ENCODE measurements around the gene CDCP1. TPM values are rescaled to one million over a fixed set of nuclear protein-coding genes. Genes with fewer than 3 reads are reported as not detected.
A peak's percentile ranks its signal among the peaks of the same experiment; 100 is the strongest.

The CDCP1 gene, protein sequence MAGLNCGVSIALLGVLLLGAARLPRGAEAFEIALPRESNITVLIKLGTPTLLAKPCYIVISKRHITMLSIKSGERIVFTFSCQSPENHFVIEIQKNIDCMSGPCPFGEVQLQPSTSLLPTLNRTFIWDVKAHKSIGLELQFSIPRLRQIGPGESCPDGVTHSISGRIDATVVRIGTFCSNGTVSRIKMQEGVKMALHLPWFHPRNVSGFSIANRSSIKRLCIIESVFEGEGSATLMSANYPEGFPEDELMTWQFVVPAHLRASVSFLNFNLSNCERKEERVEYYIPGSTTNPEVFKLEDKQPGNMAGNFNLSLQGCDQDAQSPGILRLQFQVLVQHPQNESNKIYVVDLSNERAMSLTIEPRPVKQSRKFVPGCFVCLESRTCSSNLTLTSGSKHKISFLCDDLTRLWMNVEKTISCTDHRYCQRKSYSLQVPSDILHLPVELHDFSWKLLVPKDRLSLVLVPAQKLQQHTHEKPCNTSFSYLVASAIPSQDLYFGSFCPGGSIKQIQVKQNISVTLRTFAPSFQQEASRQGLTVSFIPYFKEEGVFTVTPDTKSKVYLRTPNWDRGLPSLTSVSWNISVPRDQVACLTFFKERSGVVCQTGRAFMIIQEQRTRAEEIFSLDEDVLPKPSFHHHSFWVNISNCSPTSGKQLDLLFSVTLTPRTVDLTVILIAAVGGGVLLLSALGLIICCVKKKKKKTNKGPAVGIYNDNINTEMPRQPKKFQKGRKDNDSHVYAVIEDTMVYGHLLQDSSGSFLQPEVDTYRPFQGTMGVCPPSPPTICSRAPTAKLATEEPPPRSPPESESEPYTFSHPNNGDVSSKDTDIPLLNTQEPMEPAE
- polyA plus RNA-seq (ENCODE audit: insufficient read length in 10 of 10) = 1 to 10 TPM in 2 of 10 donors, under 1 TPM in 8; 0.15 to 2.8 (median 0.28) TPM
- long read RNA-seq, donor 1 = 0 reads
- long read RNA-seq, donor 2 = 0 reads
- long read RNA-seq, donor 3 = 0 reads
- long read RNA-seq, donor 4 = 0 reads
- long read RNA-seq, donor 5 = 0 reads
- long read RNA-seq, donor 6 = 0 reads
- long read RNA-seq, donor 7 = 0 reads
- long read RNA-seq, donor 8 = 0 reads
- long read RNA-seq, donor 9 = 0 reads

DNA sequence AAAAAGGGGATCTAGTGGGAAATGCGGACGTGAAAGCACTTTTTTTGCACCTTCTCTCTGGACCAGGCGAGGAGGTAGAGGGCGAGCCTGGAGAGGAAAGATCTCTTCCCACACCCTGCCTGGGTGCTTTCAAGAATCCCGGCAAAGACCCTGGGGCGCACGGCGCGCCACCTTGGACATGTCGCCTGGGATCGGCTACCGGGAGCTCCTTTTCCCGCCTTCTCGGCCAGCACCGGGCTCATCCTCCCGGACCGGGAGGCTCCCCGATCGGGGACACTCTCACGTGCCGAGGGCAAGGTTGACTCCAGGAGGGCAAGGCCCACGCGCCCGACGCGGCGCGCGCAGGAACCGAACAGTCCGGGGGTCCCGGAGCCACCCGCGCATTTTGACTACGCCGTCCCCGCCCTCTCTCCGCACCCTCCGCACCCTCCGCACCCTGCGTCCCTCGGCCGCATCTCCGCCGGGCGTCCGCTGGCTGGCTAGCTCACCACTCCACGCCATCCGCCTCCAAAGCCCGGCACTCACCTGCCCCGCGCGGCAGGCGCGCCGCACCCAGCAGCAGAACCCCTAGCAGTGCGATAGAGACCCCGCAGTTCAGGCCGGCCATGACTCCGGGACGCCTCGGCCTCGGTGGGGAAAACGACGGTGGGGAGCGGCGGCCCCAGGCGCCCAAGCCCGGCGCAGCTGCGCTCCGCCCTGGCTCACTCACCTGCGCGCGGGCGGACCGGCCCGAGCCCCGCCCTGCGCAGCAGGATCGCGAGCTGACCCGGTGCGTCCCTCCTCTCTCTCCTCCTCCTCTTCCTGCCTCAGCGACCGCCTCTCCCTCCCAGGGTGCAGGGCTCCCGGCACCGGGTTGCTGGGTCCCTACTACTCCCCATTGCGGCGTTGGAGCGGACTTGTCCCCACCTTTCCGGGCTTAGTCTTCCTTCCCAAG is at the start of gene CDCP1:
Gene CDCP1 (minus strand): TSS at position 698 of the 934 bp plus-strand sequence. CDS start 91 bp downstream, at position 607.
- DNase-seq = no peak

DNA sequence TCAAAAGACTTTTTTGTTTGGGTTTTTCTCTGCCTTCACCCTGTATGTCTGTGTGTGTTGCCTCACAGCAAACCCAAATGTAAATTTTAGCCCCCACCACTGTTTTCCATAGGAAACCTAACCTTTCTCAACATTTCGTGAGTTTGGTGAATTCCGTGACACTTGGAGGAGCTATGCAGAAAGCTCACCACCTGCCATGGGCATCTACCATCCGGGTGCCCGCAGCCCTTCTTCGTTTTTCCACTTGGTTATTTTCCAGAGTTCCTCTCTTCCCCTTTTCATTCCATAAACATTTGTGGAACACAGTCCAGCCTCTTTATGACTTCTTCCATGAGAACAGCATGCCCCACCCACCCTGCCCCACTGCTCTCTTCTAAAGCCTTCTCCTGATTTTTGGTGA is 48.6 kb upstream of the CDCP1 start:
- no peak for DNase-seq

DNA sequence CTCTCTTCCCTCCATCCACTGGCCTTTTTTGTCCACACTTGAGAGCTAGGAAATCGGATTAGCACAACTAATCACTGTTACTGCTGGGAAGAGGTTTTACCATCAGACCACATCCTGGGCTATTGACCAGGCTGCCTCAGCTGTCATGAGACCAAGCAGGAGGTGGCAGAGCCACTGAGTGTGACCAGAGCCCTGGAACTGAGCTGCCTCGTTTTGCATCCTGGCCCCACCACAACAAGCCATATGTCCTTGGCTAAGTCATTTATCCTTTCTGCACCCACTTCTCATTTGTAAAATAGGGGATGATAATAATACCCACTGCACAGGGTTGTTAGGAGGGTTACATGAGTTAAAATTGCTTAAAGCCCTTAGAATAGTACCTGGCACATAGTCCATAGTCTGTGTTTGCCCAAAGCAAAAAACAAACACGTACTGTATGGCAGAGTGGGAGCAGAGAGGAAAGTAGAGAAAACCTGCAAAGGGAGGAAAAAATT is 45.8 kb upstream of the CDCP1 start:
- no peak for DNase-seq

DNA sequence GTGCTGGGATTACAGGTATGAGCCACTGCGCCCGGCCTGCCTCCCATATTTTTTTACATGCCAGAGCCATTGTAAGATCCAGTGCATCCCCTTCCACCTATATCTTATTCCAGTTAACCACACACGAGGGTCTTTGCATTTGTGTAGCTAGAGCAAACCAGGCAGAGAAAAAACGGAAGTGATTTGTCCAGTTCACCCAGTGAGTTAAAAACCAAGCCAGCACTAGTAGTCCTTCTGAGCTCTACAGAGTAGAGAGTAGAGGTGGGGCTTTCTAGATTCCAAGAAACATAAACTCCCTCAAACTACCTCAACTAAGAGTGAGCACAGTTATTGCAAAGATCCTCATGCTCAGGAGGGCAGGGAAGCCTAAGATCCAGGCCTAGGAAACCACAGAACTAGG is 45.2 kb upstream of the CDCP1 start:
- DNase-seq = no peak

DNA sequence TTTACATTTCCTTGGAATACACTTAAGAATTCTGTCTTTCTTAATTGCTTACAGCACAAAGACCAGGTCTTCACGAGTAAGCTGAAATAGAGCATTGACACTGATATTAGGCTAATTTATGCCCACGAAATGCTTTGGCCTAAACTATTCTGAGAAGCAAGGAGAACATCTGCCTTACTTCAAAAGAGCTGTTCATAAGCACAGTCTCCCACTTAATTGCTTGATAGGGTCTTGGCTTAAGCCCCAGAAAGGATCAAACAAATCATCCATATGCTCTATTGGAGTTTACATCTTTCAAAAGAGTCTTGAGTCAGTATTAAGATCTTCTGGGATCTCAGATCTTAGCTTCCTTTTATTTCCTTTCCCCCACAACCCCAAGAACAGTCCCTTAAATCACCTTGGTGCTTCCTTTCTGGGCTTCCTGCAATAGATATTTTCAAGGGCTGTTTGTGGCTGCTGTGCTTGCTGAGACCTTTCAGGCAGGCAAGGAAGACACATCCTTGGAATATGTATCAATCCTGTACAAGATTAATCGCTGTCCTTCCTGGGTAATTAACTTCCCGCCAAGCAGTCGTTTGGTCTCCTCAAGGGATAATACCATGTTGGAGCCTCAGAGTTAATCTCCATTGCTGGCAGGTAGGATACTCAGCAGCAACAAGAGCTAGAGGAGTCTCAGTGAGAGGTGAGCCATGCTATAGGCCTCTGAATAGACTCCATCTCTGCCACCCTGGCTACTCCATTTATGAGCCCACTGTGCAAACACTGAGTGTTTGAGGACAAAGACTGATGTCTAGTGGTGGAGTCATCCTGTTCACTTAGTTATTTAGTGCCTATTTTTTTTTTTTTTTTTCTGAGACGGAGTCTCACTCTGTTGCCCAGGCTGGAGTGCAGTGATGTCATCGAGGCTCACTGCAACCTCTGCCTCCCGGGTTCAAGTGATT is 42.8 kb upstream of the CDCP1 start:
- DNase-seq = no peak

DNA sequence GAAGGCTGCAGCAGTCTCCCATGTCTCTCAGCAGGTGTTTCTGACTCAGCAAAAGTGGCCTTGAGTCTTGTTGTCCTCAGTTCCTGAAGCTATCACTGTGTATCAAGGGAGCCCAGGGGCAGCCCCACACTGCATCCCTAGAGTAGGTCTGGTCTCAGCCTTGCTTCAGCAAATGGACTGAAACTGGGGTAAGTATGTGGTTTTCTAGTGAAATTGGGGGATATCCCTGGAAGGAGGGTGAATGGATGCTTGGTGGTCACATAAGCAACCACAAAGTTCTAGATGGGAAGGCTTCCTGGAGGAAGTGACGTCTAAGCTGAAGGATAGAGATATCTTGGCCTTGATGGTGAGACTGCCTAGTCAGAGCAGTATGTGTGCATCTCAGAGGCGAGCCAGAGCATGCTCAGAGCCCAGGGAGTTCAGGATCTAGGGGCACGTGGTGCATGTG is 41.5 kb upstream of the CDCP1 start:
- no peak for DNase-seq

DNA sequence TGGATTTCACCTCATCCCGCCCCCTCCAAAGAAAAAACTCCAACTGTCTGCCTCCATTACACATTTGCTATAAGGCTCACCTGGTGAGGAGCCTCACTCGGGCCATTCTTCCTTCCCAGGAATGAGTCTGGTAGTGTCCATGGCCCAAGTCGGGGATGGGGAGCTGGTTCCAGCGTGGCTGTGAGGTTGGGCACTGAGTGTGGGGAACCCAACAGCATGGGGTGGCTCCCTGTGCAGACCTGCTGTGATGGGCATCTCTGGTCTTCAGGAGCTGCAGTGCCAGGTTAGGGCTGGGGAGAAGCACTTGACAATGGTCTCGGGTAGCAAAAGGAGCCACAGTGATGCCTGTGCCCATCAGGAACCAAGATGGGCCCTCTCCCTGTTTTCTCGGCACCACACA is 40.7 kb upstream of the CDCP1 start:
- no peak for DNase-seq

DNA sequence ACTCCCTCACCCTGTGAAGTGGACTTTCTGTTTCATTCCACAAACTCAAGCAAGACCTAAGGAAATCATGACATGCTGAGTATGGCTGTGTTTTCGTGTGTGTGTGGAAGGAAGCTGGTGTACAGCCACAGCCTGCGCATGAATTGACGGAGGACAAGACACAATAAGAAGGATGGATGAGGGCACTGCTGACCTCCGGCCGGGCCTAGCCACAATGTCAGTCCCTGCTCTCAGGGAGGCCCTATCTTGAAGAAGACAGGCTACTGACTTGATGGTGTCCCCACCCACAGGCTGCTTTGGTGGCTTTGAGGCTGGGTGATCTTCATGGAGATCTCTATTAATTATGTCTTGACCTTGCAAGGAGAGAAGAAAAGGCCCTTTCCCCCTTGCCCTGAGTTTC is 39.3 kb upstream of the CDCP1 start:
- DNase-seq = no peak

DNA sequence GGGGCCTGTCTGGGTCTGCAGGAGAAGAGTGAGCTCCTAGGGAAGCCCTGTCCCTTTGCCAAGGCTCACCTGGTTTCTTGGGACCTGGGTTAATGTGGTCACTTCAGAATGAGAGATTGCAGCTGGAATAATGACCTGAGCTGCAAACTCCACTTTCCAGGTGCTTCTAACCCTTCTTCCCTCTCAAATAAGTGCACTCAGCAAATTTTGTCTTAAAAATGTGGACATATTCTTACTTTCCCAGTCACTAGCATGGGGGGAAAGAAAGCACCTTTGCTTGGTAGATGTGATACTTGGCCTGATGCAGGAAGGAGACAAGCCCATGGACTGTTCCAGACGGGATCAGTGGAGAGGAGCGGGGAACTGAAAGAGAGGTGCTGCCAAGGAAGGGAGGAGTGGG is 38.9 kb upstream of the CDCP1 start:
- no peak for DNase-seq

DNA sequence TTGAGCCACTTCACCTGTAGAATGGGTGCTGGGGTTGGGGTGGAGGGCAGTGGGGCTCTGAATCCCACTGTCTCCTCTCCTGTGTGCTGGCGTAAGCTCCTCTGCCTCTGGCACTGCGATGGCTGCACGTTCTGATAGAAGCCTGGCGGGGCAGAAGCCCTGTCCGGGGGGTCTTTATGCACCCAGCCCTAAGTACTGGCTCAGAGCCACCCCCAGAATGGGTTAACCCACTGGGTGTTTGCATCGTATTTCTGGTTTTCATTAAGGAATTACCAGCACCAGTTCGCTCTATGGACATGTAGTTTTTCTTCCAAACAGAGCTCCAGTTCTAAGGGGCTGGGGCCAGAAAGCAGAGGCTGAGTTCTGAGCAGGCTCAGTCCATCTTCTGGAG is 37.7 kb upstream of the CDCP1 start:
- no peak for DNase-seq

DNA sequence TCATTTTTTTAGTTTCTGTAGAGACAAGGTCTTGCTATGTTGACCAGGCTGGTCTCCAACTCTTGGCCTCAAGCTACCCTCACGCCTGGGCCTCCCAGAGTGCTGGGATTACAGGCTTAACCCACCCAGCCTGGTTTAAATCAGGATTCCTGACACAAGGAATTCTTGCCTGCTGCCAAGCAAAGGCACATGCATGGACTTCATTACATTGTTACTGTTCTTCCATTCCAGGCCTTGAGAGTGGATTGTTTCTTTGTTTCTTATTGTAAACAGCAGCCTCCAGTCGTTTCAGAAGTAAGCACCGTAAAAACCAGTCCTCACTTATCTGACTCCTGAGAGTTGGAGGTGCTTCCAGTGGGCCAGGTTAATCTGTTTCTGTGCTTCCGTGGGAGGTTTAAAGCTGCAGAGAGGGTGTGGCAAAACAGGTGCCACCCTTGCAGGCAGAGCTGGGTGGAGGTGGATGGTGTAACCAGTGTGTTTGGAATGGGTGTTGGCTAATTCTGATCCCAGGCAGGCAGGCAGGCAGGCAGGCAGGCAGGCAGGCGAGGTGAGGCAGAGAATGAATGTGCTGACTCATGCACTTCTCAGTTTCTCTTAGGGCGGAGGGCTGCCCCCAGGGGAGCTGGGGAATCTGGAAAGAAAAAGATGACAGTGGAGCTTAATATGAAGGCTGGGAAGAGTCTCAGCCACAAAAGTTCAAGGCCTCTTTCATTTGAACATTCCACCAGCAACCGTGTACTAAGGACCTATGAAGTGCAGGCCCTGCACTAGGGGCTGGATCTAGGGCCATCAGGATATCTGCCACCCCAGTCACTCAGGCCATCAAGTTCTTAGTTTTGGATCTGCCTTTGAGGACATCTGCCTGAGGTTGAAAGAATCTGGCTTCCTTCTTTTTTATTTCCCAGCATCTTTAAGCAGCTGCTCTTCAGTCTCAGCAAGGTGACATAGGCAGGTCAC is 37.0 kb upstream of the CDCP1 start:
- peak in 2 of 3 donors; percentile 24 to 62 for DNase-seq

DNA sequence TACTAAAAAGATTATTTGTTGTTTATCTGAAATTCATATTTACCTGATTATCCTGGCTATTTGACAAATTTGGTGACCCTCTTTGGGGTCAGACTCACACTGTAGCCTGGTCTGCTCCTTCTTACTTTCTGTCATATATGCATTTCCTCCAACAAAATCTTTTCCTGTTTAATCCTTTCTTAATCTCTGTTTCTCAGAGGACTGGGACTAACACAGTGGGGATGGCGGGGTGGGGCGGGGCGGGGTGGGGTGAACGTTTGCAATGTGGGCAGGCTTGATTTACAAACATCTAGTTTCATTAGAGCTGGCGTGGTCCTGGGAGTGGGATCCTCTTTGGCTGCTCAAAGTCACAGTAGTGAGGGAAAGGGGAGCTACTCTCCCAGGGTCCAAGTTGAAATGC is 35.3 kb upstream of the CDCP1 start:
- DNase-seq = no peak

DNA sequence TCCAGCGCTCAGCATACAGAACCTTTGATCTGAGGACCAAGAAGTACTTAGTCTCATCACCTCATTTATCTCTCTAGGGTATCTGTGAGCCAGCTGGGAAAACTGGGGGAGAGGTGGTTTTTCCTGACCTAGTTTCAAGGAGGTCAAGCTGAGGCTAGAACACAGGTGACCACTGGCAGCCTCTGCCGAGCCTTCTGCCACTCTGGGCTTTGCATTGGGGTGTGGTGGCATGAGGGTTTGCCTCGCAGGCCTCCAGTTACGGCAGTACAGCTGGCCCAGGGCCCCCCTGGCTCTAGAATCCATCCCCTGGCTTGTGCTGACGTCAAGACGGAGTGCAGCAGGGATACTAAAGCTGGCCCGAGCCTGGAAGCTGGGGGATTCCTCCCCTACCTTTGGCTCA is 34.7 kb upstream of the CDCP1 start:
- no peak for DNase-seq

DNA sequence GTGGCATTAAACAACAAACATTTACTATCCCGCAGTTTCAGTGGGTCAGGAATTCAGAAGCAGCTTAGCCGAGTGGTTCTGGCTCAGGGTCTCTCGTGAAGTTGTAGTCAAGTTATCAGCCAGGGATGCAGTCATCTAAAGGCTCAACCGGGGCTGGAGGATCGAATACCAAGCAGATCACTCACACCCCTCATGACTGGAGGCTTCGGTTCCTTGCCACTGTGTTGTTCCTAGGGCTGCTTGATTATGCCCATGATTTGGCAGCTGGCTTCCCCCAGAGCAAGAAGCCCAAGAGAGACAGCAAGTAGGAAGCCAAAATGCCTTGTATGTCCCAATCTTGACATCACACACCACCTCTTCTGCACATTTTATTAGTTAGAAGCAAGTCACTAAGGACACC is 33.9 kb upstream of the CDCP1 start:
- no peak for DNase-seq

DNA sequence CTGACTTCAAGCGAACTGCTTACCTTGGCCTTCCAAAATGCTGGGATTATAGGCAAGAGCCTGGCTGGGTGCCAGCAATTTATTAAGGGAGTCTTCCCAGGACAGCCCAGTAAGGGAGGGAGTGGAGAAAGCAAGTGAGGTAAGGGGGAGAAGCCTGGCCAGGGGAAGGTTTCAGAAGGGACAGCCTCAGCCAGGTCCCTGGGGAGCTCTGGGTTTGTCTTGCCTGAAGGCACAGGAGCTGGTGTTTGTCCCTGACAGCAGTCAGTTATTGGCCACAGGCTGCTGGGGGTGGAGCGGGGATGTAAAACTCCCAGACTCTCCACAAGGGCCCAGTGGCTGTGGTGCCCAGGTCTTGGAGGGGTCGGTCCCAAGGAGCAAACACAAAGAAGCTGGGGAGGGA is 33.0 kb upstream of the CDCP1 start:
- no peak for DNase-seq

DNA sequence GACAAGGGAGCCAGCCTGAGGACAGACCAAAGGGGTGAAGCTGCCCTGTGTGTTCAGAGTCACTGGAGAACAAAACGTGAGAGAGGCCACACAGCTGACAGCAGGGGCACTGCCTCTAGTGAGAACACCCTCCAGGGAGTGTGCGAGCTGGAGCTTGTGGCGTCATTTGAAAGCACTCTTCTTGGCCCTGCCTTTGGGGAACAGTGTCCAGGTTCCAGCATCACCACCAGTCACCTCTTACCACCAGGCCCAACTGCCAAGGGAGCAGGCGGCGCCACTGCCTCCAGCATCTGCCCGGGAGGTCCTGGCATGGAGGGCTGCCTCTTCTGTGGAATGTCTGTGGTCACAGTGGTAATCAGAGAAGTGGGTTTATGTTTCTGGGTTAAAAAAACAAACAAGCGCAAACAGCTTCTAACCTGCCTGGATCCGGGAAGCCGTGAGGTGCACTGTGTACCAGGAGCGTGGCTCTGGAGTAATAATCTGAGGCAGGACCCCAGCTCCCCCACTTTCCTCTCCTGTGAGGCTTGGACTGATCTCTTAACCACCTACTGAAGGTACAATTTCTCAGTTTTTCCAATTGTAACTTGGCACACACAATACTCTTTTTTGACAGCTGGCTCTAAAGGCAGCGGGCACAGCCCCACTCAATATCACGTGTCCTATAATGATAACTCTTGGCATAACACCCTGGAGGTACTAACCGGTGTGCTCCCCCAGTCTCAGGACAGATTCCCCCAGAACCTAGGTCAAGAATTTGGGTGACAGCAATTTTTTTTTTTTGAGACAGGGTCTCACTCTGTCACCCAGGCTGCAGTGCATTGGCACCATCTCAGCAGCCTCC is 32.2 kb upstream of the CDCP1 start:
- DNase-seq = no peak

DNA sequence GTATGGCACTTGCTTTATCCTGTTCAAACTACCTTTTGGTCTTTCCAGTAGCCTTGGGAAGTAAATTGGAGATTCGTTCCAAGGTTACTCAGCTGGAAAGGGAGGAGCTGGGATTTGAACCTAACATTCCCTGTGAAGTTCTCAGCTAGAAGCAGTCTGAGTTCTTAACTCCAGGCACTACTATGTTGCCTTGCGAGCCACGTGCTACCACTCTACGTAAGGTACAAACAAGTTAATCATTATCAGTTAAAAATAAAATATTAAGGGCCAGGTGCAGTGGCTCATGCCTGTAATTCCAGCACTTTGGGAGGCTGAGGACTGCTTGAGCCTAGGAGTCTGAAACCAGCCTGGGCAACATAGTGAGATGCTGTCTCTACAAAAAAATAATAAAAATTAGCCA is 30.7 kb upstream of the CDCP1 start:
- no peak for DNase-seq

DNA sequence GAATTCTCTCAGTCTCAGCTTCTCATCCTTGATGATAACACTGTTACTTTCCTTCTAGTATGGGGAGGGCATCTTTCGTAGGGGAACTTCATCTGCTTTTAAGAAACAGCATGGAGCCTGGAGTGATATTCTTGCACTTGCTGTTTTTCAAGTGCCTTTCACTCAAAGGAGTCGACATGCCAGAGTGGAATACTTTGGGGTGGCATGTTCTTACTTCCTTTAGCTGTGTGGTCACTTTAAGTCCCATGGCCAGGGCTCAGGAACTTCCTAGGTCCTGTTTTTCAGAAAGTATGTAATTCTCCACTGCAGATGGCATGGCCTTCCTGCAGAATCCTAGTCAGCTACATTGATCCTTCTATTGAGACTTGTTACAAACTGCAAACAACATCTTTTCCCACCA is 28.1 kb upstream of the CDCP1 start:
- no peak for DNase-seq
